GM18909 (cell line): ENCODE data around the gene CNTNAP5.

Source experiments
- ATAC-seq: cut with Tn5 transposase; IDR thresholded peaks from one replicate; pipeline ENCODE4 v1.9.1; 2021; ENCODE audit warnings: mild to moderate bottlenecking; ENCODE audit not compliant: unreplicated experiment, poor library complexity

Gene CNTNAP5

GRCh38 chr2:124050833-124051497 is 25.9 kb downstream of the CNTNAP5 start:
- ATAC-seq: no peak

DNA sequence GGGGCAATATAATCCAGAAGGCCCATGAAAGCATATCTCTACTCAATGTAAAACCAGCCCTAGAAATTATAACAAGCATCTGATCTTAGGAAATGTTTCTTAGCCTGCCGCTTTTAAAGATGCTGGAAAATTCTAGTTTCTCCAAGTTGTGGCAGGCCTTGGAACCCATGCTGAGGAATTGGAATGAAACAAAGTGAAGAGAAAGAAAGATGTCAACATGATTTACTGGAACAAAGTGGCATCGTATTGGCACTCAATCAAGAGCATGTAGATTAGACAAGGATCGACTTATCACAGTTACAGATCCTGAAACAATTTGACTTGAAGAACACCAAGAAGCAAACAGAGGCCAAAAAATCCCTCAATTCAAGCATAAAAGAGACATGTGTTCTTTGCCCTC is 28.7 kb downstream of the CNTNAP5 start:
- no peak for ATAC-seq

DNA sequence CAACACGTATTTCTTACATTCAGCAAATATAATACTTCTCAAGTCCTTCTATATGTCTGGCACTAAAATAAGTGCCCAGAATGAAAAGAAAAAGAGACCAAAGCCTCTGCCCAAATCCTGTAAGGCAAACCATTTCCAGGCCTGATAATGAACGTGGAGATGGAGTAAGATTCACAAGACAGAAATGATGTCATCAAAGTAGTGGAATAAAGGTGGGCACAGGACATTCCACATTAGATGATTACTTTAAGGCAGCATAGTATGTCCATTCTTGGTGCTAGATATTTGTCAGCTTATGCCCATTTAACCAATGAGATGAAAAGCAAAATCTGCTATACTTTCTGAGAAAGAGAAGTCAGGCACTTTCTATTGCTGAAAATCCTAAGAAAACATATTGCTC is 38.5 kb downstream of the CNTNAP5 start:
- ATAC-seq: no peak

- ATAC-seq: no peak
Observed at GRCh38 chr2:124065636-124066035, 40.5 kb downstream of the CNTNAP5 start.

DNA sequence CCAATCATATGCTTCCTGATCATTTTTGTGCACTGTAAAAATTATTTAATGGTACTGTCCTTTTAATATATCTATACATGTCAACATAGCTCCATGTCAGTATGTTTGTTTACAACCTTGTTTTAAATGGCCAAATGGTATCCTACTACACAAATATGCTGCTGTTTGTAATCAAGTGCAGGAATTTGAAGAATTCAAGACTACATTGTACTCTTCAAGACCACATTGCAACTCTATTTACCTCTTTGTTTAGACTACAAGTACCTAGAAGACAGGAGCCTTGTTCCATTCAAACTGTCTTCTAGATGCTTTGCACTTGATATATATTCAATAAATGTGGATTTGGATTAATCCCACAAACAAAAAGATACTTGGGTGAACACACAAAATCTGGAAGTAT is 41.7 kb downstream of the CNTNAP5 start:
- ATAC-seq: no peak

GRCh38 chr2:124079045-124079444 is 54.0 kb downstream of the CNTNAP5 start:
- ATAC-seq: no peak

DNA sequence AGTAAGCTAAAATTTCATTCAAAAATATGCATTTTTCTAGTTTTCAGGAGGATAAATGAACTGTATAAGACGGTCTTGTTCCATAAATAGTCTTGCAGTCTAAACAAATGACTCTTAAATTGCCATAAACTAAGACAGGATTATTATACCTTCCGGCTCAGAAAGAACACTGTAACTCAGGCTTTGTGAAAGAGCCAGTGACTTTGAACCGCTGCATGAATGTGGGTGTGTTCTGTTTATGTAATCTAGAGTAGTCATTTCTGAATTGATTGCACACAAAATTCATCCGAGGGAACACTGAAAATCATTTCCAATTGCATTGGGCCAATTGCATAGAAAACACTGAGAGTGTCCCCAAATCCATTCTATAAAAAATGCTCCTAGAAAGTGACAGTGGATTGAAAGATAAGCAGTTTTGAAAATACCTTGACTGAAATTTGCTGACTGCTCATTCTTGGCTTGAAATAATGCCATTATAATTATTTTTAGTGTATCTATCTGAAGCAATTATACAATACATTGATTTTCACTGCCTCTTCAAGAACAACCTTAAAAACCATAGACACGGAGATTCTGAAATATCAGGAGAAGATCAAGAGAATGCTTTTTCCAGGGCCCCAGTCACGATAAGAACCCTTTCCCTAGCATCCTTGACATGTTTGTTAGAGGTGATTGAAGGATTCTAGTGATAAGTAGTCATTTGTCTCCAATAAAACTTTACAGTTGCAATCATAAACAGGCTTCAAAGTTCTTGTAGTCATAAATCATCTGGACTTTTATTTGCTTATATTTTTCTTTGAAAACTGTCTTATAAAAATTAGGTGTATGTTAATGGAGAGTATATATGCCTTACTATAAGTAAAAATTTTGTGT is 55.4 kb downstream of the CNTNAP5 start:
- no peak for ATAC-seq

DNA sequence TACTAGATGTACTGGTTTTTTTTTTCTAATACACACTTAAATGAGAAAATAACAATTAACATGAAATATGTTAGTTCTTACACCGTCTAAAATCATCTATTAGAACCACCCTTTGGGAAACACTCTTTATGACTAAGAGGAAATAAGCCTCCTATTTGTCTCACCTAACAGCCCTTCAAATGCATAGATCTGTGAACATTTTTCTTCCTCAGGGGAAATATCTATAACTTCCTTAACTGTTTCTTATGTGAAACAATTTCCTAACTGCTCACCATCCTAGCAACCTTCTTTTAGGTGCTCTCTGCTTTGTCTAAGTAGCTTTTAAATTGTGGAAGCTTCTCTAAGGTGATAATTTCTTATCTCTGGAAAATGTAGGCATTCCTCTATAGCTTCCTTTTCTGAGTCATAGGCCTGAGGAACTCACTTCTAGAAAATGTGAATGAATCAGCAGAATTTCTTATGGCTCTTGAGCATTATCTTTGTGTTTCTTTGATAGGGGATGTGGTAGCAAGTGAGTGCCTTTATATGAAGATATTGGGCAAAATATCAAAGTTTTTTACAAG is 56.1 kb downstream of the CNTNAP5 start:
- ATAC-seq: no peak

DNA sequence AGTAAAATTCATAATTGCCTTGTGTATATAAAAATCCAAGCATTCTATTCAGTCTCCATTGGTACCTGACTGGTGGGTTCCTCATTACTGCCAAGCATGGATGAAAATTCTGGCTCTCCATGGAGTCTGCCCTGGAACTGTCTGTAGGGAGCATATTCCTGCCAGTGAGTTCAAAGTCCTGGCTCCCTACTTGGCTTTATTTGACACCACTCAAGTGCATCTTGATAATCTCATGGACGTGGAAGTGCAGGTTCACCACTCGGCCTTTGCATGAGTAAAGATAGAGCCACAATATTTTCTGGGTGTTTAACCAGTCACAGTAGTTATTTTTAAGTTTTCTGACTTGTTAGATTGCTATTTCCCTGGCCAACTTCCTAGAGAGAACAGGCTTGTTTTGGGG is 63.5 kb downstream of the CNTNAP5 start:
- ATAC-seq: no peak

GRCh38 chr2:124091721-124092120 is 66.6 kb downstream of the CNTNAP5 start:
- no peak for ATAC-seq

DNA sequence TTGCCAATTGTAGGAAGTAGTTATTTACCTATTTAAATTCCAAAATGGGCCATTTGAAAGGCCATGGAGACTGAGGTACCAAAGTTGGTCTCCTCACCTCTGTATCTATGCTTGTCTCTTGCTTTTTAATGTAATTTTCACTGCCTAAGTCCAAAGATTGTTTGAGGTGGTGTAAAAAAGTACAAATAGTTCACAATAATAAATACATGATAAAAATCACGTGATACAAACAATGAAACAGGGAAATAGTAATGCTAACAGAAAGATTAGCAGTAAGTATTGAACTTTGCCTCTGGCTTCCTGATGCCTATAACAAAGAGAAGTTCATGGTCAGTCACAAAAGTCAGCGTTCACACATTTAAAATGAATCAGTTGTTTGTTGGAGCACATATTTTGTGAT is 67.6 kb downstream of the CNTNAP5 start:
- ATAC-seq: no peak

GRCh38 chr2:124104914-124105313 is 79.8 kb downstream of the CNTNAP5 start:
- ATAC-seq: no peak

DNA sequence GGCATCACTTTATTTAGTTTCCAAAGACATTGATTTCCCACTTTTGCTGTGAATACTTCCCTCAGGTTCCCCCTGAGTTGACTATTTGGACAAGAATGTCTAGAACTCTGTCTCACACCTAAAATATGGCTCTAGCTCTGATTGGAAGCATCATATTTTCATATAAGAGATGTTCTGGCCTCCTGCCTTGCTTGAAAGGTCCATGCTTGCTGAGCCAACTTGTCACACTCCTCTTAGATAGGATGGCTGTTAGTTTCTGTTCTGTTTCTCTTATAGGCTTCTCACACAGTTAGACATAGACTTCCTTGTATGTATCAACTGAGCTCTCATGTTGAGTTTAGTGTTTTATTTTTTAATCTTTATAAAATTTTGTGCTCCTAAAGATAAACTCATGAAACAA is 87.1 kb downstream of the CNTNAP5 start:
- no peak for ATAC-seq

DNA sequence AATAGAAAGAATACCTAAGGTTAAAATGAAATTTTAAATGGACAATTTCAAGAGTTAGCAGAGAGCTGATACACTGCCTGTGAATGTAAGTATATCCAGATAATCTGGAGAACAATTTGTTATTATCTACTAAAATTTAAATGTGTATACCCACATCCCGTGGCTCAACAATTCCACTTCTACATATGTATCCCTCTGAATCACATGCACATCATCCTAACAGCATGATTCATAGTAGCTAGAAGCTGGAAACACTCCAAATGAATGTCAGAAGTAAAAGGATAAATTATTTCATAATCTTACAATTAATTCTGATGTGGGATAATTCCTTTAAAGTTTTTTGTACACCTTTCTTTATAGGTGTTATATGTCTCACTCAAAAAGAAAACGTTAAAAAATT is 87.9 kb downstream of the CNTNAP5 start:
- no peak for ATAC-seq

DNA sequence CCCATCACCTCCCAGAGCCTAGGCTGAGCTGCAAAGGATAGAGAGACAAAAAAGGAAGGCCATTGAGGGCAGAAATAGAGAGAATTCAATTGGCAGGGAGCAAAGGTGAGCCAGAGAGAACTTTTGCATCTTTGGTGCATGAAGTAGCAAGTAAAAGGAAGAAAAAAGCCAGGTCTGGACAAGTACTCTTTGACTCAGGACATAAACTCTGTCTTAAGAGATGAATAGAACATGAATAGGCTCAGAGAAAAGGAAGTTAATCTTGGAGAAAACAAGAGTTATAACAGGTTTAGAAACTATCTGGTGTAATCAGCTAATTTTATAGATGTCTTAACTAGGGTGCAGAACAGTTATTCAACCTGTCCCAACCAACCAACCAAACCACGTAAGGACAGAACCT is 95.2 kb downstream of the CNTNAP5 start:
- ATAC-seq: no peak

DNA sequence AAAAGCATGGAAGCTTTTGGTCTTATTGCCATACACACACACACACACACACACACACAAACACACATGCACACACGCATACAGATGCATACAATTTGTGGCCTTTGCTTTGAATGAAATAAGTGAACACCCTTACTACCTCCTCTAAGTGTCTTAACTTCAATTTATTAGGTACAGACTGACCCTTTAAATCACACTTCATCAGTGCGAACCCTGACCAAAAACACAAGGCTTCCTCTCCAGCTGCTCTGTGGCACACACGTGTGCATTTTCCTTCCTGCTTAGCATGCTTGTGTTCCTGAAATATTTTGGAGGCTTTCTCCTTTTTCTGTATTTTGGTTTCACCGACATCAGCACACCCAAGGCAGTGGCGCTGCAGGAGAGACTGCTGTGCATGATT is 96.0 kb downstream of the CNTNAP5 start:
- ATAC-seq: no peak

GRCh38 chr2:124121760-124122275 is 96.7 kb downstream of the CNTNAP5 start:
- no peak for ATAC-seq

DNA sequence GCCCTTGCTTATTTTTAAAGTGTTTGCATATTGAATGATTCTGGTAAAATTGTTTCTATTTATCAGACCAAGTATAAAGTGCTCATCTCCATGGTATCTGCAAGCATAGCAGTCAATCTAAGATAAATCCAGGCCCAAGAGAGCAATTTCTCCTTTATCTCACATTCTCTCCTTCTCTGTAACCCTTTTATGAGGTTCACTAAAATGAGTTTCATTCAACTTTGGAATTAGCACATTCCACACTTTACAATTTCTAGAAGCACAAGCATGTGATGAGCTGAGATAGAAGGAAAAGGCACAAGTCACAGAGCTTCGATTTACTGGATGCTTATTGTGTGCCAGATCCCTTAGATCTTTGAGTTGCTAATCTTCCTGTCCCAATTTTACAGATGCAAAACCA is 97.3 kb downstream of the CNTNAP5 start:
- no peak for ATAC-seq

DNA sequence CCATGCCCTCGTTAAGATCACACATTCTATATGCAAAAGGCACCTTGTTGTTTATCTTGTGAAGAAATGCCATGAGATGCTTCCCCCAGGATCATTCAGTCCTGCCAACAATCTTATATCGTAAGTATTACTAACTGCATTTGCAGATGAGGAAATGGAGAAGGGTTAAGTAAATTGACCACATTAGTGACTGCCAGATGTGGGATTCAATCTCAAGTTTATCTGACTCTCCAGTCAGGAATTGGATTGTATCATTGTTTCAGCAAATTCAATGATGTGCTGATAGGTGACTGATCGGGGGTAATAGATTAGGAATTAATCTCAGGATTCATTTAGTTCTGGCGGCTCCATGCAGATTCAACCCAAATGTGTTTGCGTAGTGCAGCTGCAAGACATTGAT is 106.2 kb downstream of the CNTNAP5 start:
- ATAC-seq: no peak

GRCh38 chr2:124136110-124136509 is 111.0 kb downstream of the CNTNAP5 start:
- ATAC-seq: no peak

GRCh38 chr2:124138076-124138475 is 113.0 kb downstream of the CNTNAP5 start:
- ATAC-seq: no peak
